MM.1S (cell line): ENCODE results near the gene SPDYE3.

Source experiments
- CTCF ChIP-seq: fragments of 300-600 bp; sonication (generic); IDR thresholded peaks from 2 replicates; pipeline ENCODE4 v1.5.1; 2016; ENCODE audit warnings: antibody characterized with exemption, low read length, mixed read lengths
- EZH2phosphoT487 ChIP-seq: fragments of 300-600 bp; sonication (generic); IDR thresholded peaks from 2 replicates; pipeline ENCODE4 v1.6.1; 2018; ENCODE audit warnings: antibody characterized with exemption, low read length

DNA sequence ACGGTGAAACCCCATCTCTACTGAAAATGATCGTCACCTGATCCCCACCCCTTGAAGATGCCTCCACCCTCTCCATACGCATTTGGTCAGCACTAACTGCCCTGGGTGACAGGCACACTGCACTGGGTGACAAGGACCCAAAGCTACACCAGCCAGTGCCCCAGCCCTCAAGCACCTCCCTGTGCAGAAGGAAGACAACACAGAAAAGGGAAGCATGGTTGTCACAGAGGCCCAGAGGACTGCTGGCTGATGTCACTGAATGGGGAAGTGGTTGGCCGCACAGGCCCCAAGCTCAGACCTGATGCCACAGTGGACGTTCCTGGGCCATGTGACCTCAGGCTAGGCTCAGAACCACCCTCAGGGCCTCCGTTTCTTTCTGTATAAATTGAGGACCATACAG lies 61.6 kb downstream of the SPDYE3 start:
- TF ChIP-seq EZH2phosphoT487 (no peak), CTCF (no peak)
